ENCODE results near the gene FRMD3.
"Not testable (repeated sequence)": the region's sequence is repeated elsewhere in the genome, so short reads cannot be mapped to it uniquely, and the experiment has no call there.

FRMD3 gene

DNA sequence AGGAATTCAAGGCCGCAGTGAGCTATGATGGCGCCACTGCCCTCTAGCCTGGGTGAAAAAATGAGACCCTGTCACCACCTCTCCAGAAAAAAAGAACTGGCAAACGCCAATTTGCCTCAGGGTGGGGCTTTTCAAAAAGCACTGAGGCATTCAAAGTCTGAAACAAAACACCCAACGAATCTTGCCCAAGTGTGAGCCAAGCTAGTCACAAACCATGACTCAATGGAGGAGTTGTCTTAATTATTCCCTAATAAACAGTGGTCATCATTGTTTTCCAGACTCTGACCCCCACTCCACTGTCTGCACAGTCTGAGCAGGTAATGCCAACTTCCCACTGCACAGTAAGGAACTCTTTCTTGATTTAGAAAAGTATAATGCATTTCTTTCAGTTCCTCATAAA, 16.8 kb downstream of the FRMD3 start:
- DNase-seq: no peak

DNA sequence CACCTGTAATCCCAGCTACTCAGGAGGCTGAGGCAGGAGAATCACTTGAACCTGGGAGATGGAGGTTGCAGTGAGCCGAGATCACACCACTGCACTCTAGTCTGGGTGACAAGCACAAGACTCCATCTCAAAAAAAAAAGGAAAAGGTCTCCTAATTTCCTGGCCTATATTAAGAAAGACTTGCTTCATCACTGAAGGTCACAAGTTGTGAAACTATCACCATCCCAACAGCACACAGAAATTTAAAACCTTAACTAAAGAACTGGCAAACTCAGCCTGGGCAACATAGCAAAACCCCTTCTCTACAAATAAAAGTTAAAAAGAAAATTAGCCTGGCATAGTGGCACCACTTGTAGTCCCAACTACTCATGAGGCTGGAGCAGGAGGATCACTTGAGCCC, 17.2 kb downstream of the FRMD3 start:
- DNase-seq: no peak

DNA sequence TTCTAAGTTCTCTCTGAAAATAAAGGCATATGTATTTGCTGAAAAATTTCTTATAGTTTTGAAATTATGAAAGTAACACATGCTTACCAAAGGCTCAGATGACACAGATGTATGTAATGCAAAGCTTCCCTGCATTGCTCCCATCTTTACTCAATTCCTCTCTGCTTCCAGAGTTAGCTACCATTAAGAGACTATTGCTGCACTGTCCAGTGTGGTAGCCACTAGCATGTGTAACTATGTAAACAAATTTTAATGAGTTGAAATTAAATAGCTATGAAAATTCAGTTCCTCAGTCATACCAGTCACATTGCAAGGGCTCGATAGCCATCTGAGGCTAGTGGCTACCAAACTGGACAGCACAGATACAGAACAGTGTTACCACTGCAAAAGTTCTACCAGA, 17.9 kb downstream of the FRMD3 start:
- no peak for DNase-seq

DNA sequence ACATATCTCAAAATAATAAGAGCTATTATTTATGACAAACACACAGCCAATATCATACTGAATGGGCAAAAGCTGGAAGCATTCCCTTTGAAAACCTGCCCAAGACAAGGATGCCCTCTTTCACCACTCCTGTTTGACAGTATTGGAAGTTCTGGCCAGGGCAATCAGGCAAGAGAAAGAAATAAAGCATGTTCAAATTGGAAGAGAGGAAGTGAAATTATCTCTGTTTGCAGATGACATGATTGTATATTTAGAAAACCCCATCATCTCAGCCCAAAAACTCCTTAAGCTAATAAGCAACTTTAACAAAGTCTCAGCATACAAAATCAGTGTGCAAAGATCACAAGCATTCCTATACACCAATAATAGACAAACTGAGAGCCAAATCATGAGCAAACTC, 20.2 kb downstream of the FRMD3 start:
- DNase-seq: not testable (repeated sequence)

DNA sequence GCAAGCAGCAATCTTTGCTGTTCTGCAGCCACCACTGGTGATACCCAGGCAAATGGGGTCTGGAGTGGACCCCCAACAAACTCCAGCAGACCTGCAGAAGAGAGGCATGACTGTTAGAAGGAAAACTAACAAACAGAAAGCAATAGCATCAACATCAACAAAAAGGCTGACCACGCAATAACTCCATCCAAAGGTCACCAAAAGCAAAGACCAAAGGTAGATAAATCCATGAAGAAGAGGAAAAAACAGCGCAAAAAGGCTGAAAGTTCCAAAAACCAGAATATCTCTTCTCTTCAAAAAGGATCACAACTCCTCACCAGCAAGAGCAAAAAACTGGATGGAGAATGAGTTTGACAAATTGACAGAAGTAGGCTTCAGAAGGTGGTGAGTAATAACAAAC, 23.4 kb downstream of the FRMD3 start:
- DNase-seq: no peak

DNA sequence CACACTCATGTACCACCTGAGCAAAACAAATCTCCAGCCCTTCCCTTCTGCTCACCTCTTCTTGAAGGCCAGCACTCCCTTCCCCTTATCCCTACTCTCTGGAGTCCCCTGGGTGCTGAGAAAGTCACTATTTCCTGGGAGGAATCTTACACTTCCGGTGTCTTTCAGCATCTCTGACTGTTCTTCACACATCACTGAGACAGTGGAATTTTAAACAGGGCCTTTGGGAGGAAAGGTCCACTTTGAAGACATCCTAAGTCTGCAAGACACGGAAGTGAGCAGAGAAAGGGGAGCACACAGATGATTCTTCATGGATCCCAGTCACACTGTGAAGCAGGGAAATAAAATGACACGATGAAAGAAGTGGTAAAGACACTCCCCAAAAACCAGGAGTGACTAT, 25.6 kb downstream of the FRMD3 start:
- DNase-seq: no peak

DNA sequence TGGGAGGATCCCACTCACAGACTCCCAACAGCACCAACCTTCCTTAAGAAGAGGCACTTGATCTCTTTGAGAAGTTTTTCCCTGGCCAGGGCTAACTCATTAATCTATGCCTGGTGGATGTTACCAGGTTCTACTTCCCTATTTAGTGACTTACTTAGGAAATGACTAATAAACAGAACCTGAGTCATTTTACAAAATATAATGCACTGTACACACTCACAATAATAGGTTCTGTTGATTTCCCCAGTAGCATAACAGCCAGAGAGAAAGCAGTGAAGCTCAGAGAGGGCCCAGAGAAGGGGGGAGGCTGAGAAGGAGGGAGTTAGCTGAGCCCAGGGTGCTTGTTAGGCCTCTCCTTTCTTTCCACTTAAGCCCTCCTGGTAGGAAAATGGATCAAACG, 27.1 kb downstream of the FRMD3 start:
- DNase-seq: no peak

DNA sequence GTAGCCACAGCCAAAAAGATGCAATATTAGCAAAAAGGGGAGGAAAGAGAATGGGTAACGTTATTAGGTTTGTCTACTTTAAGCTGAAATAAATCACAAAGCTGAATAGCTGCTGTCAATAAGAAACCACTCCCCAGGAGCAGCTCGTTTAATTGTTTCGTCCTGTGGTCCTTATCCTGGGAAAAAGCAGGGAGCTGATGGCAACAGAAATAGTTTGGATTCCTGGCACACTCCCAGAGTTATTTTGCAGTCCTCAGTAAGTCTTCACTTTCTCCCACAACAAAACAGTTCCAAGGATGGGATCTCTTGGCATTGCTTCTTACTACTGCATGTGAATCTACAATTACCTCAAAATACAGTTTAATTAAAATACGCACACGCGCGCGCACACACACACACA, 28.8 kb downstream of the FRMD3 start:
- no peak for DNase-seq

DNA sequence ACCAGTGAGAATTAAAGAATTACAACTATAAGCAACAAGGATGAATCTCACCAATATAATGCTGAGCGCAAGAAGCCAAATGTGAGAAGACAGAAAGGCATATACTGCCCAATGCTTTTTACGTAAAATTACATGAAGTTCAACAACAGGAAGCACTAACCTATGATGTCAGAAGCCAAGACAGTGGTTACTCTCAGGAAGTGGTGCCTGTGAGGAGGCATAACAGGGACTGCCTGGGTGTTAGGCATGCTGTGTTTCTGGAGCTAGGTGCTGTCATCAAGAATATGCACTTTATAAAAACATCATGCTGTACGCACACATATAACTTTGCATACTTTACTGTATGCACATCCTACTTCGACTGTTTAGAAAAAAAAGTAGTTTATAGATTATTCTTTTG, 30.1 kb downstream of the FRMD3 start:
- no peak for DNase-seq

DNA sequence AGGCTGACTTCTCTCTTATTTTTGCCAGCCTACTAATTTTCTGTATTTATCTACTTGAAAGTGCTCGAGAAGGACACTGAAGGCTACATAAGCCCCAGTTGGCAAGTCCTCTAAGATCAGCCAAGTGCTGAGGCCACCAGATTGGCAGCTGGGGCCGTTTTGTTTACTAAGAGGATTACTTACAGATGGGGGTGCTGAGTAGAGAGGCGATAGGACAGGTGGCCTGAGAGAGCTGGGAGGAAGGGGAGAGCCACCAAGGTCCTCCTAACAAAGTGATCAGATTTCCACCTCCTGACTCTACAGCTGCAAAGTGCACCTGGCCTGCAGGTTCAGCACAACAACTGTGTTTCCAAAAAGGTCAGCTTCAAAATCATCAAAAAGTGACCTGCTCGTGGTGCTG, 32.9 kb downstream of the FRMD3 start:
- DNase-seq: no peak

DNA sequence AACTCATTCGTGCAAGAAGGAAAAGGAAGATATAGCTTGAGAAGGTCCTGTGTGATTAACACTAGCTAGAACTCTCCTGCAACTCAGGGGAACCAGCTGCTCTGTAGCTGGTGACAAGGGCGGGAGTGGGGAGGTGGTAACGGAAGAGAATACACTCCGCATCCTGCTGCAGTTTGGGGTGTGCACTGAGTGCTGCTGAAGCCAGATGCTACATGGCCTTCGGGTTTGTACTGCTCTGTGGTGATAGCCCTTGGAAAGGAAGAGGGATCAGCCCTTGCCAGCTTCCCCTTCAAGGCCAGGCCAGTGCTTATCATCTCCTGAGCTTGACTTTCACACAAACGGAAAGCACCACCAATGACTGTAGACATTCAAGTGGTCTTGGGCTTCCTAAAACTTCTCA, 34.3 kb downstream of the FRMD3 start:
- no peak for DNase-seq

DNA sequence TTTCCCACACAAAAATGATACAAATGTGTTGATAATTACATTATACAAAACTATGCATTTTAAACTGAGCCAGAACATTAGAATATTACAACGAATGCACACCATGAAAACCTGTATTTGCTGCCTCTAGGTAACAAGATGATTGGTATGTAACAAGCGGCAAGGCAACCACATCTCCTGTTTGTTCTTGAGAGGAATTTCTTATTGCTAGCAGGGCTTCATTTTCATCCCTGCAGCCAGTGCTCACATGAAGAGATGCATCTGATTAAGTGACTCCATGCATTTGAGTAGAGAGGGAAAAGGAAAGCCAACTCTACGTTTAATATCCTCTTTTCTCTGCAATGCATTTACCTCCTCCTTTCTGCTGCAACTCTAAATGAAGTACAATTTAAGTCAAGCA, 36.6 kb downstream of the FRMD3 start:
- DNase-seq: no peak

DNA sequence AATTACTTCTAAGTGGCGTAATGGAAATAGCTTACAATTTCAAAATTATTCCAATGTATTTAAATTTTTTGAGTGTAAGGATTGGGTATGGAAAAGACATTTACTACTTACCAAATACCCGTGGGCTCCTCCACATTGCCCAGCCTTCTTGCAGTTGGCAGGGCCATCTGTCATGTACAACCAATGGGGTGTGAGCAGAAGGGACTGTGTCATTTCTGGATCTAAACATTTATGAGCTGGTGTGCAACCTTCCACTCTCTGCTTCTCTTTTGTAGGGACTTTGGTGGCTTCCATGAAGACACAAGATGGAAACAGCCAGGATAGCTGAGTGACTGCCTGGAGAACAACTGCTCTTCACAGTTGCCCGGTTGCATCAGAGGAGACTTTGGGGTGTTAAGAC, 40.8 kb downstream of the FRMD3 start:
- no peak for DNase-seq

DNA sequence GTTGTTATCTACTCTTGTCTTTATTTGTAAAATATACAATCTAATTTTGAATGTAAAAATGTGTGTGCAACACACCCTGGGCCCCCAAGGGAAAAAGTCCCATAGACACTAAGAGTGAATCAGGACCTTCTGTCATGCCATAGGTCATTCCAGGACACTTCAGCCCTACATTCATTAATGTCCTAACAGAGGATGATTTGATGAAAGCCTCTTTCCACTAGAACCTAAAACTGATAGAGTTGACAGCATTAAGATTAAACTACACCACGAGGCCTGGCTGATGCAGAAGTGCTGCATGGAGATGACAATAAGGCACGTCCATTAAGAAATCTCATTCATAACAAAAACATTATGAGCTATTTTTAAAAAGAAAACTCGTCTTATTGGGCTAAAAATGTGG, 46.2 kb downstream of the FRMD3 start:
- no peak for DNase-seq

DNA sequence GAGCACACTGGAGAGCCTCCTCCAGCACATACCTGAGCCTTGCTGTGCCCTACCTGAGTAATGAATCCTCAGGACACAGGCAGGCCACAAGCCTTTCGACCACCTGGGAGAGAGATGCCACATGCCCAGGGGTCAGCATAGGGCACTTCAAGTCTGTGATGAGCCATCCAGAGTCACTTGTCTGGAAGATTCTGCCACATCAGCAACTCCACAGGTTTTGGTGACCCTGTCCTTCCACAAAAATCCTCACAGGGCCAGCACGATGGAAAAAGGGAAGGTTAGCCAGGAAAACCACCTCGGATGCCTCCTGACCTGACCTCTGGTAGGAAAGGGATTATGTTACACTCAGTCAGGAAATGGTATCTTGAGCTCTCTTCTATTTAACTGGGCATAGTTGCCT, 46.8 kb downstream of the FRMD3 start:
- DNase-seq: no peak

DNA sequence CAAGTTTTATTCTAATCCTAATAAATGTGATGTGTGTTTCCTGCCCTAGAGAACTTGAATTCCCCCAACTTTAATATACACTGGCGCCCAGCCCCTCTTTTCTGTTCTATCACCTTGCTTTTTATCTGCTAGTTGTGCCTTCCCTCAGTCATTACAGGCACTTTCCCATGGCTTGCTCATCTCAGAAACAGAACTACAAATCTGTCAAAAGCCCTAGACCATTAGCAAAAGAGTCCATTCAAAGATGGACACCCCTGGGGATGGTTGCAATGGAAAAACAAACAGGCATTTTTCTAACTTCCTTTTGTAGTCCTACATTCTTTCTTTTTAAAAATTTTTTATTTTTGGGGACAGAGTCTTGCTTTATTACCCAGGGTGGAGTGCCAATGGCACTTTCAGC, 48.2 kb downstream of the FRMD3 start:
- DNase-seq: no peak

DNA sequence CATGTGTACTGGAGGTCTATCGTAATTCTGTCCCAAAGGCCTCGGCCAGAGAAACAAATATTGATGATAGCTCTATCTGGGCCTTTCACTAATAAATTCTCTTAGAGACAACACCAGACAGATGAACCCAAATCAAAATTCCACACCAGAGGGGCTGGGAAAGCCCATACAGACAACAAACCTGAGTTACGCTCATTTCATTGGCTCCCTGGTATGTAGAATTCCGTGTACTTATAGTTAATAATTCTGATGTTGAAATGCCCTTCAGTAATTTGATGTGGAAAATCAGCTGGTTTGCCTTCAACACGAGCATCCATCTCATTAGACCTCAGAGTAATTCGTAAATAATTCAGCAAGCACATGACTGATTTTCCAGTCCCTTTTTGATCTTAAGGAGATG, 53.2 kb downstream of the FRMD3 start:
- DNase-seq: no peak

DNA sequence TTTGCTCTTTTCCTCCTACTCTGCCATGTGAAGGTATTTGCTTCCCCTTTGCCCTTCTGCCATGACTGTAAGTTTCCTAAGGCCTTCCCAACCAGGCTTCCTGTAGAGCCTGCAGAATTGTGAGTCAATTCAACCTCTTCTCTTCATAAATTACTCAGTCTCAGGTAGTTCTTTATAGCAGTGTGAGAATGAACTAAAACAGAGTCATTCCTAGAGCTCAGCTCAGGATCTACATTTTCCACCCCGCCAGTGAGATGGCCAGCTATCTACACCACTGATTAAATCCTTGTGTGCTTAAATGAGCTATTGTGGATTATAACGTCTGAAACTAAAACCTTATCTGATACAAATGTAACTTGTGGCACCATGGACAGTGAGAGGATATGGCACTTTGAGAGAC, 55.0 kb downstream of the FRMD3 start:
- no peak for DNase-seq

DNA sequence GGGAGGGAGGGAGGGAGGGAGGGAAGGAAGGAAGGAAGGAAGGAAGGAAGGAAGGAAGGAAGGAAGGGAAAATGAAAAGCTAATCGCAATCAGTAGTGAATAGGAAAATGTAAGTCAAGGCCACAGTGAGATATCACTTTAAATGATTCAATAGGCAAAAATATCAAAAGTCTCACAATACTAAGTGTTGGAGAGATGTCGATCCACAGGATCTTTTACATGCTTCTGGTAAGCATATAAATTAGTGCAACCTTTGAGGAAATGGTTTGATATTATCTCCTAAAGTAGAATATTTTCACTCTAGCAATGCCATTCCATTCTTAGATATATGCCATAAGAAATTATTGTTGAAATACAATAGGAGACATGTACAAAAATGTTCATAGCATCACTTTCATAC, 58.4 kb downstream of the FRMD3 start:
- no peak for DNase-seq

DNA sequence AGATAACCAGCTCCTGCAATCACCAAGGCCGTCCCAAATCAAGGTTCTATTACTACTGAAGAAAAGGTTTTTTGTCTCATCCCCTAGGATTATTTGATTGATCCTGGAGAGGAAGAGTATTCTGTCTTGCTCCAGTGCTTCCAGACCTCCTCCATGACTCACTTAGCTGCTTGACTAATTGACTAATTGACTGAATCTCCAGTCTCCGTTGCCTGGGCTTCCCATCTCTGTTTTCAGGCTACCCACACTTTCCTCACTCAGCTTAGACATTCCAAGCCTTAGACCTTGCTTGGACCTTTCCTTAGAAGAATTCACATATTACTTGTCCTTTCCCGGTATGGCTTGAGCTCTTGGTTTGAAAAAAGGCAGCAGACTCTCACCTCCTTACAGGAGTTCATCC, 60.6 kb downstream of the FRMD3 start:
- no peak for DNase-seq

DNA sequence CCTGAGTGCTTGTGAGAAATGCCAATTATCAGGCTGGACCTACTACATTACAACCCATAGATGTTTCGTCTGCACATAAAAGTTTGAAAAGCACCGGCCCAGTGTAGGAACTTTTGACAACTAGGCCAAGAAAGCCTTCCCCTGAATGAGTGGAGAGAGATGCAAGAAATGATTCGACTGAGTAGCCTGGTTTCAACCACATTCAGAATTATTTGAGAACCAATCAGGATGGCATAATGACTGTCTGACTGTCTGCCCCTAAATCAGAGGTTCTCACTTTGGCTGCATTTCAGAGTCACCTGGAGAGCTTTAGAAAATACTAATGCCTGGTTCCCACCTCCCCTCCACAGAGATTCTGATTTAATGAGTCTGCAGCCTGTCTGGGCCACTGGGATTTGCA, 61.1 kb downstream of the FRMD3 start:
- DNase-seq: no peak

DNA sequence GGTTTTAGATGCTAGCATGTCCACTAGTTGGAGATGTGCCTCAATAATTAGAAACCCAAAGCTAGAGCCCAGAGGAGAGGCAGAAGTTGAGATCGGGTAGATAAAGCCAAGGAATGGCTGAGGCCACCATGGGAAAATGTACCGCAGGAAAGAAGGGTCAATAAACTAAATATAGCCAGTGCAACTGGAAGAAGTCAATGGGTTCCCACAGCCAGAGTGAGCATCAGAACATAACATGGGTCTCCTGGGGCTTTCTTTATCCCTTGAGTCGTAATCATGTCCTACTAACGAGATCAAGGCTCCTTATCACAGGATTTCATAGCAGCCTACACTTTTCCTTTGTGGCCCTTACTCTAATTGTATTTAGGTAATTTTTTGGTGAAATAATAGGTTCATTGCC, 61.7 kb downstream of the FRMD3 start:
- no peak for DNase-seq

DNA sequence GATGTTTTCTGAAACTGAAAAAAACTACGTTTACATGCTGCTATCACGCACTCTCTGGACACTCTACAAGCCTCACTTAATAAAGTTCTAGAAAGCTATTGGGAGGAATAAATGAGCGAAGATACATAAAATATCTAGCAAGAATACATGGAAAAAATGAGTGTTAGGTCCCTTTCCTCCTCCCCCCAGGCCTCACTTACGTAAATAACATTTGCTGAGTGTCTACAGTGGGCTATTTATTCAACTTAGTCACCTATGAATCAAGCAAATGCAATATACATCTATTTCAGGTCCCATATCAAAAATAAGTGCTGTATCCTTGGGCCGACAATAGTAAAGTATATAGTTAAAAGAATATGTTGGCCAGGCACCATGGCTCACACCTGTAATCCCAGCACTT, 62.5 kb downstream of the FRMD3 start:
- DNase-seq: no peak

DNA sequence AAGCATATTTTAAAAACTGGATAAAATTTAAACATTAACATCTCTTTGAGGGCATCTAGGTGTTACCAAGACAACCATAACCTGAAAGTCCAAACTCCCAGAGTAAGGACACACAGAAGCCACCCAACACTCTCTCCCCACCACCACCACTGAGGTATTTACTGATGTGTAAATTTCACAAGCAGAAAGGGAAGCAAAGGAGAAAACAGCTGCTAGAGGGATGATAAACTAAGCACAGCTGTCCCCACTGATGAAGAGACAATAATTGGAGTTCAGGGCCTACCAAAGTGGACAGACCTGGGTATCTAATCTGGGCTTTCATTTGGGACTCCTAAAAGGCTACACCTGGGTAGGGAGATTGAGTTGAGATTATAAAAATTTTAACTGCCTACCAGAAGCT, 63.6 kb downstream of the FRMD3 start:
- no peak for DNase-seq

DNA sequence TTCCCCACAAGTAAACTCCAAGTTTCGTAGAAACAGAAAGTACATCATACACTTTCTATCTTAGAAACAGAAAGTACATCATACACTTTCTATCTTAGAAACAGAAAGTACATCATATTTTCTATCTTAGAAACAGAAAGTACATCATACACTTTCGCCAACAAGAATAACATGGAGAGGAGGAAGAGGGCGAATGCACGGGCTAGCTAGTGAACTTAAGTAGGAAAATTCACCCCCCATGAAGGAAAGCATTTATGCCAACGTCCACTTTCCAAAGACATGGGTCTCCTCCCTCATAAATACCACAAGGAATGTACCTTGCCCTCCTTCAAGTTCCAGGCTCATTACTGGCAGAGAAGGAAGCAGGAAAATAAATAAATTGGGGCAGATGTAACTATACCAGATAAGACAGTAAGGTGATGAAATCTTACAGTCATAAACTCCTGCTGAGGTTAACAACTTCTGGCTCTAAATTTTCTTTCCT, 64.7 kb downstream of the FRMD3 start:
- no peak for DNase-seq

DNA sequence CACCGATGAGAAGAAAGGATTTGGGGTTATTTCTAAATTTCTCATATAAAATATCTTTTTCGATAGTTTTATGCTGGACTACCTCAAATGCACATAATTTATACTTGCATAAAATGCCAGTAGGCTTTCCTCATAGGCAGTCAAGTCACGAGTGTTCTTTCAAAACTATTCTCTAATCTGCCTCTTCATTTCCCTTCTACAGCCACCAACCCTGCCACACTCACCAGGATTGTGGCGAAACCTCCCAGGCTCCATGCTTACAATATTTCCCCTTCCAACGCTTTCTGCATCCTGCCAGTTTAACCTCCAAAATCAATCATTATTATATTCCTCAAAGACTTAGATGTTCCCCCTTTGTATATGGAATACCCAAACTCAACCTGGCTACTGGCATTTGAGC, 65.4 kb downstream of the FRMD3 start:
- no peak for DNase-seq

All from activated CD8-positive, alpha-beta memory T cell treated with anti-CD3 and anti-CD28 coated beads, Interleukin-2, amount 50 U/mL, for 48 hours (primary cell).